Measurements from ENCODE around the gene BUB1. TPM values are rescaled to one million over a fixed set of nuclear protein-coding genes. Genes with fewer than 3 reads are reported as not detected.

The BUB1 gene
- total RNA-seq, result 4.7 and 7.1 TPM in 2 replicates

- no peak for TF ChIP-seq CTCF (IDR thresholded peaks at IDR 0.05; ENCODE audit: extremely low read depth, low read depth, low read length)
- H3K4me3 ChIP-seq (ENCODE audit: insufficient read depth, low read length), result peak within 1 kb of the TSS; percentile 93
- H3K4me2 ChIP-seq (ENCODE audit: insufficient read depth, low read length), result peak within 1 kb of the TSS; percentile 99
- peaks cover 31% of the 10 kb centered on the region for H3K4me1 ChIP-seq (ENCODE audit: insufficient read depth, low read length)
- H2AFZ ChIP-seq (ENCODE audit: low read length), result peak within 1 kb of the TSS; percentile 98
- peaks cover 4% of the 10 kb centered on the region for H3K36me3 ChIP-seq (ENCODE audit: insufficient read depth, low read length)
- DNase-seq (ENCODE audit: insufficient read length, low spot score, missing footprints), result peak; percentile 98
- H4K20me1 ChIP-seq (ENCODE audit: insufficient read depth, low read length), result no peaks in the 10 kb centered on the region
- H3K79me2 ChIP-seq (ENCODE audit: insufficient read depth, low read length), result peaks cover 39% of the 10 kb centered on the region
- peak within 1 kb of the TSS; percentile 82 for H3K27ac ChIP-seq (ENCODE audit: low read depth, low read length)
- H3K9me3 ChIP-seq (ENCODE audit: low read depth, low read length), result no peaks in the 10 kb centered on the region
- H3K27me3 ChIP-seq (ENCODE audit: insufficient read depth, low read length), result peaks cover 2% of the 10 kb centered on the region
Observed at GRCh38 chr2:110677530-110678456, at the start of gene BUB1. Gene BUB1 (minus strand): TSS chr2:110678063. CDS start chr2:110677995, 68 bp downstream.

GRCh38 chr2:110726285-110726684 is 48.4 kb upstream of the BUB1 start:
- Histone ChIP-seq H3K4me2 (ENCODE audit: insufficient read depth, low read length) (no peak overlapping the region), H3K27me3 (ENCODE audit: insufficient read depth, low read length) (peaks cover 59% of the 10 kb centered on the region)
- TF ChIP-seq CTCF (IDR thresholded peaks at IDR 0.05; ENCODE audit: extremely low read depth, low read depth, low read length), result no peak

DNA sequence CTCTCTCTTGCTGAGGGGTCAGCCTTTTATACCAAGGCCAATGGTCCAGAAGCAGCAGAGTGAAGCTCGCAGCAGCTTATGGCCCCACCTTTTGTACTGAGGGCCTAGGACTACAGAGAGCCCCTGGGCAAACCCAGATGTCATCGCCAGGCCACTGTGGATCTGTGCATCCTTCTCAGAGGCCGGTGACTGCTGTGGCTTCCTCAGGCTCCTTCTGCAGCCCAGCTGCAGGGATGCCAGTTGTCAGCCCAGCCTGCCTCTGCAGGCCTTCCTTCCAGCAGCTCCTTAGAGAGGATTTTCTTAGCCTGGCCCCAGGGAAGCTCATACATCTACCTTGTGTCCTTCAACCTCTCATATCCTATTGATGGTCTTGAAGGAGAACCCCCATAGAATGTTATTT is 48.0 kb upstream of the BUB1 start:
- DNase-seq (ENCODE audit: insufficient read length, low spot score, missing footprints), result no peak
- H2AFZ ChIP-seq (ENCODE audit: low read length), result no peak overlapping the region
- no peaks in the 10 kb centered on the region for H3K4me1 ChIP-seq (ENCODE audit: insufficient read depth, low read length)
- no peak for TF ChIP-seq CTCF (IDR thresholded peaks at IDR 0.05; ENCODE audit: extremely low read depth, low read depth, low read length)
- H3K27me3 ChIP-seq (ENCODE audit: insufficient read depth, low read length), result peaks cover 58% of the 10 kb centered on the region
- H3K9me3 ChIP-seq (ENCODE audit: low read depth, low read length), result no peaks in the 10 kb centered on the region
- H3K27ac ChIP-seq (ENCODE audit: low read depth, low read length), result no peak overlapping the region
- H3K79me2 ChIP-seq (ENCODE audit: insufficient read depth, low read length), result no peaks in the 10 kb centered on the region
- H3K4me3 ChIP-seq (ENCODE audit: insufficient read depth, low read length), result no peak overlapping the region
- no peaks in the 10 kb centered on the region for H4K20me1 ChIP-seq (ENCODE audit: insufficient read depth, low read length)
- no peak overlapping the region for H3K4me2 ChIP-seq (ENCODE audit: insufficient read depth, low read length)
- no peaks in the 10 kb centered on the region for H3K36me3 ChIP-seq (ENCODE audit: insufficient read depth, low read length)

More at GRCh38 chr2:110726285-110726684, 48.4 kb upstream of the BUB1 start:
- DNase-seq (ENCODE audit: insufficient read length, low spot score, missing footprints), result no peak
- H3K4me1 ChIP-seq (ENCODE audit: insufficient read depth, low read length), result no peaks in the 10 kb centered on the region
- no peaks in the 10 kb centered on the region for H3K36me3 ChIP-seq (ENCODE audit: insufficient read depth, low read length)
- H3K27ac ChIP-seq (ENCODE audit: low read depth, low read length), result no peak overlapping the region
- no peaks in the 10 kb centered on the region for H3K79me2 ChIP-seq (ENCODE audit: insufficient read depth, low read length)
- H3K4me3 ChIP-seq (ENCODE audit: insufficient read depth, low read length), result no peak overlapping the region
- no peaks in the 10 kb centered on the region for H4K20me1 ChIP-seq (ENCODE audit: insufficient read depth, low read length)
- no peaks in the 10 kb centered on the region for H3K9me3 ChIP-seq (ENCODE audit: low read depth, low read length)
- H2AFZ ChIP-seq (ENCODE audit: low read length), result no peak overlapping the region

GRCh38 chr2:110725370-110725769 is 47.5 kb upstream of the BUB1 start:
- H3K4me3 ChIP-seq (ENCODE audit: insufficient read depth, low read length), result no peak overlapping the region
- no peaks in the 10 kb centered on the region for H3K79me2 ChIP-seq (ENCODE audit: insufficient read depth, low read length)
- TF ChIP-seq CTCF (IDR thresholded peaks at IDR 0.05; ENCODE audit: extremely low read depth, low read depth, low read length), result no peak
- no peak overlapping the region for H3K4me2 ChIP-seq (ENCODE audit: insufficient read depth, low read length)
- peaks cover 58% of the 10 kb centered on the region for H3K27me3 ChIP-seq (ENCODE audit: insufficient read depth, low read length)
- H2AFZ ChIP-seq (ENCODE audit: low read length), result no peak overlapping the region
- no peaks in the 10 kb centered on the region for H3K4me1 ChIP-seq (ENCODE audit: insufficient read depth, low read length)
- H4K20me1 ChIP-seq (ENCODE audit: insufficient read depth, low read length), result no peaks in the 10 kb centered on the region
- H3K27ac ChIP-seq (ENCODE audit: low read depth, low read length), result no peak overlapping the region
- no peak for DNase-seq (ENCODE audit: insufficient read length, low spot score, missing footprints)
- H3K36me3 ChIP-seq (ENCODE audit: insufficient read depth, low read length), result no peaks in the 10 kb centered on the region
- no peaks in the 10 kb centered on the region for H3K9me3 ChIP-seq (ENCODE audit: low read depth, low read length)

Measured in osteoblast (primary cell).